Breast epithelium (tissue), 4 donors: Measurements from ENCODE around the gene HDLBP. TPM values are rescaled to one million over a fixed set of nuclear protein-coding genes. Genes with fewer than 3 reads are reported as not detected.

ENCODE experiments used
- DNase-seq, 2 donors: peaks; one replicate each; pipeline ENCODE4 v3.0.0-alpha.2; 2019; ENCODE audit warnings: low spot score in 2 of 2
- H3K27ac ChIP-seq, 2 donors: fragments of 200-600 bp; sonication (generic) in 1 of 2; one replicate each; pipeline ENCODE4 v1.5.1; 2016 to 2019; ENCODE audit warnings: mild to moderate bottlenecking in 1 of 2
- H3K27me3 ChIP-seq, 2 donors: fragments of 200-600 bp; sonication (generic) in 1 of 2; one replicate each; pipeline versions ENCODE4 v1.5.1 to v1.6.0; 2017 to 2019; ENCODE audit warnings: control low read depth in 1 of 2, mild to moderate bottlenecking in 1 of 2
- H3K36me3 ChIP-seq: fragments of 200-600 bp; one replicate; pipeline ENCODE4 v1.5.1; 2019
- H3K4me1 ChIP-seq, 2 donors: fragments of 200-600 bp; sonication (generic); one replicate each; pipeline ENCODE4 v1.5.1; 2016 to 2019; ENCODE audit warnings: control low read depth in 1 of 2
- H3K4me3 ChIP-seq, 3 donors: fragments of 200-600 bp; sonication (generic); 1 replicate in 2 of 3; 2 replicates in 1 of 3; pipeline ENCODE4 v1.5.1; 2016 to 2019; ENCODE audit warnings: mild to moderate bottlenecking in 3 of 3, moderate library complexity in 2 of 3
- H3K9me3 ChIP-seq, 2 donors: fragments of 200-600 bp; sonication (generic) in 1 of 2; one replicate each; pipeline ENCODE4 v1.5.1; 2016 to 2019; ENCODE audit warnings: control low read depth in 1 of 2
- CTCF ChIP-seq, 3 donors: fragments of 450-650 bp; IDR thresholded peaks; one replicate each; pipeline ENCODE4 v1.5.1; 2016 to 2017; ENCODE audit warnings: antibody characterized with exemption in 3 of 3, mild to moderate bottlenecking in 3 of 3, moderate library complexity in 3 of 3
- POLR2A ChIP-seq: fragments of 450-650 bp; IDR thresholded peaks from one replicate; pipeline ENCODE4 v1.6.1; 2016; ENCODE audit warnings: antibody characterized with exemption, mild to moderate bottlenecking, moderate library complexity
- POLR2AphosphoS5 ChIP-seq, 3 donors: sonication (generic); formaldehyde crosslinking; IDR thresholded peaks; one replicate each; pipeline ENCODE4 v1.6.1; 2017; ENCODE audit warnings: antibody characterized with exemption in 3 of 3
- intact Hi-C: fragments of 100-400 bp; cut with DNase I; formaldehyde crosslinking; loops from one replicate; pipeline ENCODE4 v1.15.1; 2023; ENCODE audit warnings: low total_unique reads
- total RNA-seq, 3 donors: library from RNA; depleted of rRNA; stranded (reverse); fragments of >200 nt; gene quantifications; one replicate each; pipeline ENCODE4 v1.1.0, GENCODE V29; 2016

Gene HDLBP
- total RNA-seq, 3 donors from 2014 or later = 339 to 515 (median 383) TPM

GRCh38 chr2:241189093-241189855, 126.2 kb downstream of the HDLBP start:
- no peak for DNase-seq
- no peaks in the 10 kb centered on the region for H3K36me3 ChIP-seq
- intact Hi-C loops = no loop called here

GRCh38 chr2:241188361-241189092, 126.9 kb downstream of the HDLBP start, which contains the start of gene ANO7:
ANO7 (plus strand) TSS chr2:241188677; CDS start chr2:241190064, 1,387 bp downstream.
- DNase-seq = no peak
- H3K4me3 ChIP-seq = no peak within 1 kb of the TSS
- H3K27me3 ChIP-seq = no peaks in the 10 kb centered on the region
- H3K27ac ChIP-seq = no peak within 1 kb of the TSS
- TF ChIP-seq POLR2A = no peak
- no peak for TF ChIP-seq CTCF (IDR thresholded peaks at IDR 0.05)
- no peak for TF ChIP-seq POLR2AphosphoS5 (IDR thresholded peaks at IDR 0.05)
- H3K4me1 ChIP-seq = no peaks in the 10 kb centered on the region
- no peaks in the 10 kb centered on the region for H3K36me3 ChIP-seq
- H3K9me3 ChIP-seq = no peaks in the 10 kb centered on the region
- intact Hi-C loops = no loop called here

More at GRCh38 chr2:241189093-241189855, 126.2 kb downstream of the HDLBP start:
- TF ChIP-seq CTCF (IDR thresholded peaks at IDR 0.05) = no peak
- no peak for TF ChIP-seq POLR2AphosphoS5 (IDR thresholded peaks at IDR 0.05)
- TF ChIP-seq POLR2A = no peak
- Histone ChIP-seq H3K9me3 (no peaks in the 10 kb centered on the region), H3K4me3 (no peak overlapping the region), H3K4me1 (no peaks in the 10 kb centered on the region), H3K27ac (no peak overlapping the region), H3K27me3 (no peaks in the 10 kb centered on the region)

GRCh38 chr2:241187918-241188234, 127.6 kb downstream of the HDLBP start:
- no peaks in the 10 kb centered on the region for H3K27me3 ChIP-seq
- TF ChIP-seq CTCF (IDR thresholded peaks at IDR 0.05) = no peak
- TF ChIP-seq POLR2A = no peak
- no peak for TF ChIP-seq POLR2AphosphoS5 (IDR thresholded peaks at IDR 0.05)
- peaks cover 2% of the 10 kb centered on the region for H3K36me3 ChIP-seq
- no peaks in the 10 kb centered on the region for H3K4me1 ChIP-seq
- H3K27ac ChIP-seq = no peak overlapping the region
- intact Hi-C loops = no loop called here
- DNase-seq = no peak
- H3K4me3 ChIP-seq = no peak overlapping the region
- H3K9me3 ChIP-seq = no peaks in the 10 kb centered on the region

- H3K4me1 ChIP-seq = no peaks in the 10 kb centered on the region
- DNase-seq = no peak
- H3K36me3 ChIP-seq = peaks cover 3% of the 10 kb centered on the region
- no peaks in the 10 kb centered on the region for H3K27me3 ChIP-seq
- H3K4me3 ChIP-seq = no peak overlapping the region
- no peaks in the 10 kb centered on the region for H3K9me3 ChIP-seq
- TF ChIP-seq CTCF (IDR thresholded peaks at IDR 0.05) (no peak), POLR2AphosphoS5 (IDR thresholded peaks at IDR 0.05) (no peak), POLR2A (no peak)
- intact Hi-C loops = no loop called here
- no peak overlapping the region for H3K27ac ChIP-seq
Observed at GRCh38 chr2:241187101-241187917, 128.2 kb downstream of the HDLBP start.
